ENCODE results near the gene GRM8.

DNA sequence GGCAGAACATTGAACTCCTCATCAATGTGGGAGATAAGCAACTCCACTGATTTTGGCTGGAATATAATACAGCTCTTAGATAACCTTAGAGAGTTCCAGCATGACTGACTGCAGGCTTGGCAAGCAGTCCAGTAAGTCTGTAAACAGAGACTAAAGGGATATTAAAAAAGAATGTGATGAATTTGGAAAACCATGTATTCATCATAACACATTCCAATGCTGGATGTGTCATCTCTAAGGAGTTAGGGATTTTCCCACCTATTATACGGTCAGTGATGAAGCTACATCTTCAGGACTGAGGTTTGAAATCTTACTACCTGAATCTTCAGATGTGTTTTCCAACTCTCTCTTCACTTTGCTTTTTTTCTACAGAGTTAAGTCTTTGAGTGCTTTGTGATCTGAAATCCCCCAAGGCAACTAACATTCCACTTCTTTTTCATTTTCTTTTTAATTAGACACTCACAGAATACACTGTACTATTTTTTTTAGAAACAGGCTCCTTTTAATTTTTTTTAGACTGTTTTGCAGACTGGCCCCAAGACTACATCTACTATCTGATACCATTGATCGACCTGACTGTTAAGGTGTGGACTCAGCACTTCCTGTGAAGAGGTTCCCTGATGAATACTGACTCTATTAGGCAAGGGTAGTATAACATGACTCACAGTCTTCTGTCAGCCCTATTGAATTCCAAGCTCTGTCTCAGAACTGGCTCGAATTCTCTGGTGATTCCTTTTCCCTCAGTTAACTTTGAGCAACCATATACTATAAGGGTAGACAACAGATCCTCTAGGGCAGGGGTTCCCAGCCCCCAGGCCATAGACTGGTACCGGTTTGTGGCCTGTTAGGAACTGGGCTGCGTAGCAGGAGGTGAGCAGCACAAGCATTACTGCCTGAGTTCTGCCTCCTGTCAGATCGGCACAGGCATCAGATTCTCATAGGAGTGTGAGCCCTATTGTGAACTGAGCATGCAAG, 678.2 kb downstream of the GRM8 start:
- TF ChIP-seq, protein P1, sequence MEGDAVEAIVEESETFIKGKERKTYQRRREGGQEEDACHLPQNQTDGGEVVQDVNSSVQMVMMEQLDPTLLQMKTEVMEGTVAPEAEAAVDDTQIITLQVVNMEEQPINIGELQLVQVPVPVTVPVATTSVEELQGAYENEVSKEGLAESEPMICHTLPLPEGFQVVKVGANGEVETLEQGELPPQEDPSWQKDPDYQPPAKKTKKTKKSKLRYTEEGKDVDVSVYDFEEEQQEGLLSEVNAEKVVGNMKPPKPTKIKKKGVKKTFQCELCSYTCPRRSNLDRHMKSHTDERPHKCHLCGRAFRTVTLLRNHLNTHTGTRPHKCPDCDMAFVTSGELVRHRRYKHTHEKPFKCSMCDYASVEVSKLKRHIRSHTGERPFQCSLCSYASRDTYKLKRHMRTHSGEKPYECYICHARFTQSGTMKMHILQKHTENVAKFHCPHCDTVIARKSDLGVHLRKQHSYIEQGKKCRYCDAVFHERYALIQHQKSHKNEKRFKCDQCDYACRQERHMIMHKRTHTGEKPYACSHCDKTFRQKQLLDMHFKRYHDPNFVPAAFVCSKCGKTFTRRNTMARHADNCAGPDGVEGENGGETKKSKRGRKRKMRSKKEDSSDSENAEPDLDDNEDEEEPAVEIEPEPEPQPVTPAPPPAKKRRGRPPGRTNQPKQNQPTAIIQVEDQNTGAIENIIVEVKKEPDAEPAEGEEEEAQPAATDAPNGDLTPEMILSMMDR (IDR thresholded peaks at IDR 0.05; ENCODE audit: low read depth, low read length, poor library complexity, severe bottlenecking) = no peak
- no peak for TF ChIP-seq EZH2phosphoT487 (IDR thresholded peaks at IDR 0.05; ENCODE audit: borderline replicate concordance, low read length)
